ENCODE results near the gene KDM4D.

DNA sequence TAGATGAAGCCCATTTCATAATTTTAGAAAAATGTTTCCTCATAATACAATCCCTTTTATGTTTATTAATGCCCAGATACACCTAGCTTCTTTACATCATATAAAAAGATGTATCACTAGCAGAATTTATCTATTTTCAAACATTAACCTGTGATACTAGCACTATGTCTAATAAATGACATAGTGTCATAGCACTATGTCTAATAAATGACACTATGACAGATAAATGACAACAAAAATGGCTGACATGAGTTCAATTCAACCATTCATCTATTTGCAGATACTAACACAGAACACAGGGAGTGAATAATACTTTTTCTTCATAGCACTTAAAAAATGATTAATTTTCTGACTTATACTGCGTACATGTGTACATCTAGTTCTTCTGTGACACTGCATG, 32.1 kb downstream of the KDM4D start:
- TF ChIP-seq, protein P1, sequence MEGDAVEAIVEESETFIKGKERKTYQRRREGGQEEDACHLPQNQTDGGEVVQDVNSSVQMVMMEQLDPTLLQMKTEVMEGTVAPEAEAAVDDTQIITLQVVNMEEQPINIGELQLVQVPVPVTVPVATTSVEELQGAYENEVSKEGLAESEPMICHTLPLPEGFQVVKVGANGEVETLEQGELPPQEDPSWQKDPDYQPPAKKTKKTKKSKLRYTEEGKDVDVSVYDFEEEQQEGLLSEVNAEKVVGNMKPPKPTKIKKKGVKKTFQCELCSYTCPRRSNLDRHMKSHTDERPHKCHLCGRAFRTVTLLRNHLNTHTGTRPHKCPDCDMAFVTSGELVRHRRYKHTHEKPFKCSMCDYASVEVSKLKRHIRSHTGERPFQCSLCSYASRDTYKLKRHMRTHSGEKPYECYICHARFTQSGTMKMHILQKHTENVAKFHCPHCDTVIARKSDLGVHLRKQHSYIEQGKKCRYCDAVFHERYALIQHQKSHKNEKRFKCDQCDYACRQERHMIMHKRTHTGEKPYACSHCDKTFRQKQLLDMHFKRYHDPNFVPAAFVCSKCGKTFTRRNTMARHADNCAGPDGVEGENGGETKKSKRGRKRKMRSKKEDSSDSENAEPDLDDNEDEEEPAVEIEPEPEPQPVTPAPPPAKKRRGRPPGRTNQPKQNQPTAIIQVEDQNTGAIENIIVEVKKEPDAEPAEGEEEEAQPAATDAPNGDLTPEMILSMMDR (IDR thresholded peaks at IDR 0.05), result no peak
- TF ChIP-seq POLR2A (IDR thresholded peaks at IDR 0.05), result no peak
